K562 (cell line): Measurements from ENCODE around the gene SKIDA1. TPM values are rescaled to one million over a fixed set of nuclear protein-coding genes. Genes with fewer than 3 reads are reported as not detected.

Source experiments
- BRCA1 ChIP-seq, 2 experiments: fragments of 450-650 bp in 1 of 2; sonication (generic) in 1 of 2; formaldehyde crosslinking in 1 of 2; IDR thresholded peaks; 2 replicates each; pipeline versions ENCODE4 v1.5.0 to v1.6.1; 2017 to 2020; ENCODE audit warnings: mild to moderate bottlenecking in 1 of 2, missing genetic modification reagents in 1 of 2
- CBX8 ChIP-seq: fragments of 200-600 bp; sonication (generic); IDR thresholded peaks from 2 replicates; pipeline ENCODE4 v1.6.1; 2012; ENCODE audit warnings: borderline replicate concordance, mixed run types, low read depth, mild to moderate bottlenecking, moderate library complexity, mixed read lengths, low read length, control low read depth, inconsistent platforms; ENCODE audit not compliant: poor library complexity, severe bottlenecking; ENCODE audit errors: extremely low read depth
- CHD1 ChIP-seq: fragments of 200-600 bp; sonication (generic); IDR thresholded peaks from one replicate; pipeline ENCODE4 v1.6.1; 2012; ENCODE audit warnings: mild to moderate bottlenecking, moderate library complexity, low read length, inconsistent platforms
- DACH1 ChIP-seq: fragments of 450-650 bp; IDR thresholded peaks from 2 replicates; pipeline ENCODE4 v1.6.1; 2018; ENCODE audit not compliant: partially characterized antibody
- E2F3 ChIP-seq: fragments of 250-450 bp; sonication (Bioruptor Pico); IDR thresholded peaks from 2 replicates; pipeline ENCODE4 v1.4.0; 2020; ENCODE audit warnings: mild to moderate bottlenecking
- E2F5 ChIP-seq: sonication (generic); formaldehyde crosslinking; IDR thresholded peaks from 2 replicates; pipeline ENCODE4 v1.8.0; 2022; ENCODE audit warnings: mild to moderate bottlenecking, missing genetic modification reagents
- ESRRB ChIP-seq: fragments of 250-450 bp; sonication (Bioruptor Pico); IDR thresholded peaks from 2 replicates; pipeline ENCODE4 v1.5.0; 2020; ENCODE audit warnings: mild to moderate bottlenecking, moderate library complexity, borderline replicate concordance
- FIP1L1 ChIP-seq: fragments of 200-400 bp; formaldehyde crosslinking; IDR thresholded peaks from 2 replicates; pipeline ENCODE4 v1.6.1; 2018; ENCODE audit warnings: mild to moderate bottlenecking, low read depth, low read length; ENCODE audit not compliant: poor library complexity, severe bottlenecking
- KDM2B ChIP-seq: fragments of 250-450 bp; sonication (Bioruptor Pico); IDR thresholded peaks from 2 replicates; pipeline ENCODE4 v1.8.0; 2021; ENCODE audit warnings: mild to moderate bottlenecking, moderate library complexity
- KLF13 ChIP-seq: fragments of 450-650 bp; IDR thresholded peaks from 2 replicates; pipeline ENCODE4 v1.6.1; 2016; ENCODE audit warnings: missing genetic modification characterization, low read depth, mild to moderate bottlenecking, missing compliant biosample characterization, moderate library complexity, borderline replicate concordance
- POLR2A ChIP-seq: fragments of 450-650 bp; conservative IDR thresholded peaks from 2 replicates; pipeline ENCODE4 v1.6.1; 2016
- PRDM10 ChIP-seq: fragments of 450-650 bp; IDR thresholded peaks from 2 replicates; pipeline ENCODE4 v1.6.1; 2018; ENCODE audit not compliant: partially characterized antibody
- SMARCA4 ChIP-seq: fragments of 450-650 bp; IDR thresholded peaks from 2 replicates; pipeline ENCODE4 v1.6.1; 2016
- SRSF1 ChIP-seq: fragments of 200-400 bp; formaldehyde crosslinking; IDR thresholded peaks from 2 replicates; pipeline ENCODE4 v1.6.1; 2017; ENCODE audit warnings: mild to moderate bottlenecking, low read depth, low read length, moderate library complexity
- XRCC5 ChIP-seq: fragments of 200-400 bp; formaldehyde crosslinking; IDR thresholded peaks from 2 replicates; pipeline ENCODE4 v1.6.1; 2017; ENCODE audit warnings: low read depth, mild to moderate bottlenecking, low read length
- ZBTB17 ChIP-seq: fragments of 450-650 bp; formaldehyde crosslinking; IDR thresholded peaks from 2 replicates; pipeline ENCODE4 v1.4.0; 2020; ENCODE audit warnings: mild to moderate bottlenecking
- ZBTB34 ChIP-seq: fragments of 250-450 bp; sonication (Bioruptor Pico); IDR thresholded peaks from 2 replicates; pipeline ENCODE4 v1.8.0; 2021; ENCODE audit warnings: mild to moderate bottlenecking, moderate library complexity
- ZNF146 ChIP-seq: IDR thresholded peaks from one replicate; pipeline ENCODE4 v1.6.1; 2018; ENCODE audit warnings: missing compliant biosample characterization; ENCODE audit not compliant: unreplicated experiment
- ZNF431 ChIP-seq: sonication (generic); formaldehyde crosslinking; IDR thresholded peaks from 2 replicates; pipeline ENCODE4 v1.8.0; 2022; ENCODE audit warnings: mild to moderate bottlenecking, missing genetic modification reagents
- ZNF512 ChIP-seq: IDR thresholded peaks from 2 replicates; pipeline ENCODE4 v1.6.1; 2016; ENCODE audit warnings: missing genetic modification characterization, missing compliant biosample characterization
- ZNF551 ChIP-seq: fragments of 250-450 bp; sonication (Bioruptor Pico); IDR thresholded peaks from 2 replicates; pipeline ENCODE4 v1.5.0; 2021; ENCODE audit warnings: mild to moderate bottlenecking, moderate library complexity
- polyA plus RNA-seq, 8 experiments: library from polyadenylated mRNA; depleted of rRNA in 4 of 8; stranded (reverse) in 5 of 8; unstranded in 3 of 8; fragments of >200 nt; fragmentation: Nextera tagmentation in 2 of 8; fragmentation: Illumina TruSeq in 1 of 8; extraction: Ambion mirVana in 2 of 8; extraction: Trizol in 1 of 8; gene quantifications; 2 replicates each; pipeline versions ENCODE4 v1.2.1 to v1.2.3, GENCODE V29; 2011 to 2014; ENCODE audit warnings: inconsistent platforms in 1 of 8, missing spikeins in 1 of 8
- total RNA-seq, 7 experiments: library from RNA; depleted of rRNA in 6 of 7; stranded (reverse); fragments of >200 nt in 6 of 7; fragmentation: Illumina TruSeq in 2 of 7; extraction: Trizol in 2 of 7; gene quantifications; 2 replicates each; pipeline versions ENCODE4 v1.2.1 to v1.2.3, GENCODE V29; 2011 to 2021; ENCODE audit warnings: low replicate concordance in 1 of 7

Gene SKIDA1
- total and polyA plus RNA-seq, 9 of the 15 experiments (the other 6 are each of a cell fraction or from before 2014, with no cell fraction given) = 0.05 to 1.1 (median 0.42) TPM

- no peak for TF ChIP-seq ZNF146 (CRISPR knock-in tag)
- peak; percentile 84 for TF ChIP-seq FIP1L1
- peak; percentile 19 for TF ChIP-seq DACH1
- no peak for TF ChIP-seq BRCA1 (IDR thresholded peaks at IDR 0.05)
- no peak for TF ChIP-seq BRCA1 (CRISPR knock-in tag; IDR thresholded peaks at IDR 0.05)
- peak; percentile 82; the same call in 1 of the 2 replicates for TF ChIP-seq XRCC5
- TF ChIP-seq E2F5 (CRISPR knock-in tag) = no peak
- peak; percentile 45 for TF ChIP-seq PRDM10
- TF ChIP-seq ZNF551 (CRISPR knock-in tag) = no peak
- TF ChIP-seq ZBTB34 (CRISPR knock-in tag) = no peak
- TF ChIP-seq CHD1 = no peak
- TF ChIP-seq E2F3 (CRISPR knock-in tag) = no peak
- TF ChIP-seq ZNF431 (CRISPR knock-in tag) = no peak
- peak; percentile 68 for TF ChIP-seq SMARCA4
- no peak; the same call in 1 of the 2 replicates for TF ChIP-seq KDM2B (CRISPR knock-in tag)
- TF ChIP-seq SRSF1 = no peak
- TF ChIP-seq ESRRB (CRISPR knock-in tag) = no peak
- TF ChIP-seq ZNF512 = no peak
- TF ChIP-seq CBX8 = no peak
- TF ChIP-seq ZBTB17 (CRISPR knock-in tag) = no peak; the same call in 1 of the 2 replicates
- TF ChIP-seq POLR2A = peak; percentile 87
- no peak for TF ChIP-seq KLF13 (tag)
These were observed at the start of gene SKIDA1 (continued) for GRCh38 chr10:21525367-21526187.
